K562 (cell line): ENCODE measurements around the gene AK4. TPM values are rescaled to one million over a fixed set of nuclear protein-coding genes. Genes with fewer than 3 reads are reported as not detected.
A peak's percentile ranks its signal among the peaks of the same experiment; 100 is the strongest.

Experiments
- ATAC-seq: fragments of 200-7000 bp; cut with Tn5 transposase; 3 replicates; pipeline ENCODE4 v1.9.1; 2020; ENCODE audit warnings: moderate library complexity
- BruUV-seq: library from RNA; stranded (reverse); fragments of 400-500 nt; replicated peaks from 2 replicates; lab custom pipeline; 2021; lab: Mats Ljungman, UMichigan
- CTCF ChIA-PET: fragments of 300-600 bp; formaldehyde crosslinking; extraction: SDS; loops from one replicate; lab custom pipeline; 2021; ENCODE audit warnings: low intra/inter-chr PET ratio; lab: Yijun Ruan, JAX
- POLR2A ChIA-PET: fragments of 300-600, 350-650 bp; sonication (Branson Sonifier 250); formaldehyde crosslinking; extraction: SDS; loops from one replicate; lab custom pipeline; 2021; ENCODE audit warnings: antibody characterized with exemption, inconsistent platforms; lab: Yijun Ruan, JAX
- DNase-seq, 4 experiments: peaks; one replicate each; pipeline versions ENCODE4 v3.0.0 to v3.0.0-alpha.2; 2011 to 2018; ENCODE audit warnings: low spot score in 3 of 4, mixed read lengths in 3 of 4; ENCODE audit errors: extremely low read depth in 1 of 4
- FAIRE-seq: peaks from 2 replicates; lab custom pipeline; 2011; peaks lifted over from hg19 to GRCh38; lab: Jason Lieb, UNC
- H2AFZ ChIP-seq: 2 replicates; pipeline ENCODE4 v1.6.0; 2011; ENCODE audit warnings: low read depth, low read length, control low read depth, inconsistent platforms
- H3K27ac ChIP-seq: fragments of 200-600 bp; 3 replicates; pipeline ENCODE4 v1.8.0; 2011; ENCODE audit warnings: low read depth, mild to moderate bottlenecking, control low read depth, inconsistent platforms, low read length, moderate library complexity, mixed read lengths; ENCODE audit errors: extremely low read depth
- H3K27me3 ChIP-seq, 2 experiments: fragments of 300-600 bp in 1 of 2; 2 replicates in 1 of 2; 3 replicates in 1 of 2; pipeline versions ENCODE4 v1.6.0 to v1.8.0; 2011; ENCODE audit warnings: inconsistent platforms in 2 of 2, low read length in 2 of 2, mild to moderate bottlenecking in 1 of 2, mixed read lengths in 1 of 2, moderate library complexity in 1 of 2; ENCODE audit not compliant: control insufficient read depth in 2 of 2, insufficient read depth in 2 of 2
- H3K36me3 ChIP-seq: fragments of 300-600 bp; 3 replicates; pipeline ENCODE4 v1.8.0; 2011; ENCODE audit warnings: mild to moderate bottlenecking, low read length, inconsistent platforms; ENCODE audit not compliant: control insufficient read depth, insufficient read depth
- H3K4me1 ChIP-seq, 2 experiments: fragments of 200-600 bp in 1 of 2; replicated peaks in 1 of 2; 2 replicates in 1 of 2; 3 replicates in 1 of 2; pipeline versions ENCODE4 v1.5.1 to v1.8.0; 2011; ENCODE audit warnings: inconsistent platforms in 2 of 2, low read length in 2 of 2, mild to moderate bottlenecking in 1 of 2, mixed read lengths in 1 of 2, moderate library complexity in 1 of 2; ENCODE audit not compliant: control insufficient read depth in 2 of 2, insufficient read depth in 2 of 2
- H3K4me2 ChIP-seq: 2 replicates; pipeline ENCODE4 v1.6.1; 2011; ENCODE audit warnings: low read length, control low read depth, inconsistent platforms, mixed read lengths; ENCODE audit not compliant: insufficient read depth
- H3K4me3 ChIP-seq: fragments of 200-600 bp; sonication (generic), shearing (Covaris generic); 2 replicates; pipeline ENCODE4 v1.5.1; 2016; ENCODE audit warnings: control low read depth, inconsistent platforms
- H3K79me2 ChIP-seq: fragments of 200-600 bp; 3 replicates; pipeline ENCODE4 v1.8.0; 2011; ENCODE audit warnings: low read length, inconsistent platforms; ENCODE audit not compliant: control insufficient read depth, insufficient read depth
- H3K9ac ChIP-seq, 2 experiments: 2 replicates each; pipeline versions ENCODE4 v1.6.0 to v1.6.1; 2011; ENCODE audit warnings: low read depth in 2 of 2, low read length in 2 of 2, control low read depth in 1 of 2, inconsistent platforms in 1 of 2, mild to moderate bottlenecking in 1 of 2, mixed read lengths in 1 of 2; ENCODE audit not compliant: insufficient read depth in 1 of 2
- H3K9me1 ChIP-seq: one replicate; pipeline ENCODE4 v1.6.0; 2011; ENCODE audit warnings: inconsistent platforms, mild to moderate bottlenecking, low read length, moderate library complexity; ENCODE audit not compliant: control insufficient read depth, insufficient read depth
- H3K9me3 ChIP-seq: replicated peaks from 2 replicates; pipeline ENCODE4 v1.5.1; 2011; ENCODE audit warnings: low read depth, low read length, inconsistent platforms; ENCODE audit not compliant: control insufficient read depth, insufficient read depth
- H4K20me1 ChIP-seq: replicated peaks from 2 replicates; pipeline ENCODE4 v1.6.1; 2011; ENCODE audit warnings: low read length, inconsistent platforms, mixed read lengths; ENCODE audit not compliant: control insufficient read depth, insufficient read depth
- CREB1 ChIP-seq, 2 experiments: sonication (generic) in 1 of 2; formaldehyde crosslinking in 1 of 2; IDR thresholded peaks; 2 replicates each; pipeline versions ENCODE4 v1.6.1 to v1.8.0; 2012 to 2022; ENCODE audit warnings: inconsistent platforms in 1 of 2, mild to moderate bottlenecking in 1 of 2, missing genetic modification reagents in 1 of 2, moderate library complexity in 1 of 2
- CREM ChIP-seq: IDR thresholded peaks from 2 replicates; pipeline ENCODE4 v1.6.1; 2014; ENCODE audit warnings: antibody characterized with exemption, low read depth
- FOSL1 ChIP-seq: fragments of 200-800 bp; sonication (Bioruptor generic); conservative IDR thresholded peaks from 2 replicates; pipeline ENCODE4 v1.6.1; 2016; ENCODE audit warnings: missing genetic modification characterization, missing compliant biosample characterization
- HNRNPL ChIP-seq: fragments of 200-400 bp; formaldehyde crosslinking; IDR thresholded peaks from 2 replicates; pipeline ENCODE4 v1.6.1; 2017; ENCODE audit warnings: low read depth, mild to moderate bottlenecking, low read length
- MAFF ChIP-seq: IDR thresholded peaks from 2 replicates; pipeline ENCODE4 v1.6.1; 2012; ENCODE audit warnings: low read length, improper control_type of control experiment
- MEIS2 ChIP-seq: fragments of 450-650 bp; IDR thresholded peaks from 2 replicates; pipeline ENCODE4 v1.6.1; 2014; ENCODE audit warnings: mild to moderate bottlenecking; ENCODE audit not compliant: partially characterized antibody
- NCOA4 ChIP-seq: fragments of 450-650 bp; IDR thresholded peaks from 2 replicates; pipeline ENCODE4 v1.6.1; 2018; ENCODE audit warnings: mild to moderate bottlenecking; ENCODE audit not compliant: partially characterized antibody
- NFIC ChIP-seq: fragments of 450-650 bp; IDR thresholded peaks from 2 replicates; pipeline ENCODE4 v1.6.1; 2017; ENCODE audit warnings: mild to moderate bottlenecking, inconsistent platforms
- POLR2G ChIP-seq: fragments of 200-400 bp; formaldehyde crosslinking; IDR thresholded peaks from 2 replicates; pipeline ENCODE4 v1.6.1; 2017; ENCODE audit warnings: low read depth, mild to moderate bottlenecking, antibody characterized with exemption, low read length, moderate library complexity
- RBFOX2 ChIP-seq: fragments of 200-400 bp; formaldehyde crosslinking; IDR thresholded peaks from 2 replicates; pipeline ENCODE4 v1.6.1; 2017; ENCODE audit warnings: low read depth, mild to moderate bottlenecking, low read length, moderate library complexity
- RBM14 ChIP-seq: fragments of 200-400 bp; formaldehyde crosslinking; IDR thresholded peaks from 2 replicates; pipeline ENCODE4 v1.6.1; 2018; ENCODE audit warnings: low read depth, mild to moderate bottlenecking, low read length, moderate library complexity, borderline replicate concordance; ENCODE audit not compliant: insufficient read depth
- RBM22 ChIP-seq: fragments of 200-400 bp; formaldehyde crosslinking; IDR thresholded peaks from 2 replicates; pipeline ENCODE4 v1.6.1; 2018; ENCODE audit warnings: low read length, low read depth; ENCODE audit not compliant: poor library complexity, severe bottlenecking
- RBM34 ChIP-seq: fragments of 200-400 bp; formaldehyde crosslinking; IDR thresholded peaks from 2 replicates; pipeline ENCODE4 v1.6.1; 2018; ENCODE audit warnings: low read length, borderline replicate concordance; ENCODE audit not compliant: insufficient read depth
- SETDB1 ChIP-seq: IDR thresholded peaks from one replicate; pipeline ENCODE4 v1.6.1; 2012; ENCODE audit warnings: low read length, control low read depth, inconsistent platforms
- SIN3B ChIP-seq: fragments of 450-650 bp; IDR thresholded peaks from 2 replicates; pipeline ENCODE4 v1.6.1; 2017; ENCODE audit warnings: low read depth, mild to moderate bottlenecking, moderate library complexity
- SLC30A9 ChIP-seq: fragments of 250-450 bp; sonication (Bioruptor Pico); IDR thresholded peaks from 2 replicates; pipeline ENCODE4 v1.8.0; 2022; ENCODE audit warnings: mild to moderate bottlenecking, moderate library complexity
- WGBS: fragments of 100-300 bp; shearing (Covaris generic); methylation state at CpG from one replicate; pipeline ENCODE4 v1.1.6; 2016; ENCODE audit warnings: low coverage, mixed read lengths; ENCODE audit not compliant: insufficient coverage; ENCODE audit errors: missing lambda C conversion rate; 5-methylcytosine and 5-hydroxymethylcytosine counted together
- in situ Hi-C: fragments of 300-500 bp; cut with MboI; formaldehyde crosslinking; loops from 4 replicates; pipeline ENCODE4 v1.15.0; 2018; ENCODE audit warnings: inconsistent platforms, mixed read lengths
- intact Hi-C: fragments of 100-400 bp; cut with micrococcal nuclease; formaldehyde crosslinking; loops from 2 replicates; pipeline ENCODE4 v1.14.2; 2022
- polyA plus RNA-seq, 8 experiments: library from polyadenylated mRNA; depleted of rRNA in 4 of 8; stranded (reverse) in 5 of 8; unstranded in 3 of 8; fragments of >200 nt; fragmentation: Nextera tagmentation in 2 of 8; fragmentation: Illumina TruSeq in 1 of 8; extraction: Ambion mirVana in 2 of 8; extraction: Trizol in 1 of 8; gene quantifications; 2 replicates each; pipeline versions ENCODE4 v1.2.1 to v1.2.3, GENCODE V29; 2011 to 2014; ENCODE audit warnings: inconsistent platforms in 1 of 8, missing spikeins in 1 of 8
- total RNA-seq, 7 experiments: library from RNA; depleted of rRNA in 6 of 7; stranded (reverse); fragments of >200 nt in 6 of 7; fragmentation: Illumina TruSeq in 2 of 7; extraction: Trizol in 2 of 7; gene quantifications; 2 replicates each; pipeline versions ENCODE4 v1.2.1 to v1.2.3, GENCODE V29; 2011 to 2021; ENCODE audit warnings: low replicate concordance in 1 of 7
- TF ChIP-seq, protein P1 (sequence below): fragments of 450-650 bp; IDR thresholded peaks from 2 replicates; pipeline ENCODE4 v1.6.1; 2016; ENCODE audit warnings: mild to moderate bottlenecking
- TF ChIP-seq, protein P2 (sequence below): fragments of 450-650 bp; IDR thresholded peaks from 2 replicates; pipeline ENCODE4 v1.6.1; 2017; ENCODE audit warnings: mild to moderate bottlenecking, moderate library complexity

Gene AK4
- total and polyA plus RNA-seq, 9 of the 15 experiments (the other 6 are each of a cell fraction or from before 2014, with no cell fraction given) = 10.4 to 96.6 (median 21.5) TPM

DNA sequence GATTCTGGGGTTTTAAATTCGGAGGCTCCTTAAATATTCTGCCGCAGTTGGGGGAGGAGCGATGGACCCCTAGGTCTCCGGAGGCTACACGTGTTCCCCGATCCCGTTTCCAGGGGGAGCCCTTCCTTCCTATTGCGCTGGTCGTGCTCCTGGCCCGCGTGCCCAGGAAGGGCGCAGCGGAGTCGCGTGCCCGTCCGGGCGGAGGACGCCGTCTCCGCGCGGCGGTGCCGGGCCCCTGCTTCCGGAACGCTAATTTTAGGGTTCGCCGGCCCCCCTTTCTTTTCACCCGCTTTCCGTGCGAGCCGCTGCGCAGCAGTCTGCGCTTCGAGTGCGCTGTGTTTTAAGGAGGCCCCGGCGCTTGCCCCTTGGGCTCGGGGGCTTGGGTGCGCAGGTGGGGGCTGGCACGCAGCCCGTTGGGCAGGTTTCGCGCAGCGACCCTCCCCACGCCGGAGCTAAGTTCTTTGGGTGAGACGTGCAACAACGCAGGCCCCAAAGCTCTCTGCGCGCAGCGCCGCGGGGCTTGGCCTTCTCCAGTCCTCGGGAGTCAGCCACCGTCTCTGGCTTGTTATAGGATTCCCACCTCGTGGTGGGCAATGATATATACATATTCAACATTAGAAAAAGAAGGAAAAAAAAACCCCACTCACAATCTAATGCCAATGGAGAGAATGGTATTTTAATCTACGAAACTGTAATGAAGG is 117.8 kb downstream of the AK4 start:
- H3K27me3 ChIP-seq = no peaks in the 10 kb centered on the region
- ATAC-seq = no peak
- no peak overlapping the region for H3K4me2 ChIP-seq
- no TSS peak for BruUV-seq
- ChIA-PET POLR2A (interaction anchor here (0.6 to 2.7 kb wide), 5 partner anchors 9 to 49 kb away, joined by 3 to 8 read pairs (median 4); no protein-coding TSS in a partner anchor), CTCF (no interaction called here)
- peak overlapping the region in 1 of 2 experiments; percentile 52; a peak in 1 of 4 replicates for H3K9ac ChIP-seq
- H4K20me1 ChIP-seq = 0 out of 2 replicates have a peak, but pooled peaks cover 9% of the 10 kb centered on the region
- no peaks in the 10 kb centered on the region for H3K9me1 ChIP-seq
- peaks cover 11 to 12% of the 10 kb centered on the region in 2 experiments; a peak in 4 of 5 replicates for H3K4me1 ChIP-seq
- H3K36me3 ChIP-seq = peaks cover 46% of the 10 kb centered on the region
- H2AFZ ChIP-seq = no peak overlapping the region
- WGBS = 88% methylated on average over 12 of the region's 59 CpGs
- in situ Hi-C loops = no loop called here
- no peaks in the 10 kb centered on the region for H3K9me3 ChIP-seq
- no peak overlapping the region for H3K4me3 ChIP-seq
- FAIRE-seq = no peak
- no peak for DNase-seq
- peaks cover 99% of the 10 kb centered on the region for H3K79me2 ChIP-seq
- intact Hi-C loops = no loop called here
- H3K27ac ChIP-seq = peak overlapping the region; percentile 53; the same call in 2 of the 3 replicates
- TF ChIP-seq, protein P1, sequence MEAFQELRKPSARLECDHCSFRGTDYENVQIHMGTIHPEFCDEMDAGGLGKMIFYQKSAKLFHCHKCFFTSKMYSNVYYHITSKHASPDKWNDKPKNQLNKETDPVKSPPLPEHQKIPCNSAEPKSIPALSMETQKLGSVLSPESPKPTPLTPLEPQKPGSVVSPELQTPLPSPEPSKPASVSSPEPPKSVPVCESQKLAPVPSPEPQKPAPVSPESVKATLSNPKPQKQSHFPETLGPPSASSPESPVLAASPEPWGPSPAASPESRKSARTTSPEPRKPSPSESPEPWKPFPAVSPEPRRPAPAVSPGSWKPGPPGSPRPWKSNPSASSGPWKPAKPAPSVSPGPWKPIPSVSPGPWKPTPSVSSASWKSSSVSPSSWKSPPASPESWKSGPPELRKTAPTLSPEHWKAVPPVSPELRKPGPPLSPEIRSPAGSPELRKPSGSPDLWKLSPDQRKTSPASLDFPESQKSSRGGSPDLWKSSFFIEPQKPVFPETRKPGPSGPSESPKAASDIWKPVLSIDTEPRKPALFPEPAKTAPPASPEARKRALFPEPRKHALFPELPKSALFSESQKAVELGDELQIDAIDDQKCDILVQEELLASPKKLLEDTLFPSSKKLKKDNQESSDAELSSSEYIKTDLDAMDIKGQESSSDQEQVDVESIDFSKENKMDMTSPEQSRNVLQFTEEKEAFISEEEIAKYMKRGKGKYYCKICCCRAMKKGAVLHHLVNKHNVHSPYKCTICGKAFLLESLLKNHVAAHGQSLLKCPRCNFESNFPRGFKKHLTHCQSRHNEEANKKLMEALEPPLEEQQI = peak; percentile 92
- TF ChIP-seq RBM14 (no peak), CREM (no peak), RBM22 (peak; percentile 79), FOSL1 (tag) (no peak), MEIS2 (no peak), RBM34 (no peak), POLR2G (peak; percentile 68), MAFF (no peak), HNRNPL (0 out of 2 replicates have a peak, but pooled peaks have one; percentile 25), SIN3B (no peak), CREB1 (IDR thresholded peaks at IDR 0.05) (no peak), CREB1 (CRISPR knock-in tag; IDR thresholded peaks at IDR 0.05) (no peak), SETDB1 (no peak), RBFOX2 (peak; percentile 35; the same call in 1 of the 2 replicates), NCOA4 (no peak), NFIC (peak; percentile 22; the same call in 1 of the 2 replicates), SLC30A9 (no peak)
- TF ChIP-seq, protein P2, sequence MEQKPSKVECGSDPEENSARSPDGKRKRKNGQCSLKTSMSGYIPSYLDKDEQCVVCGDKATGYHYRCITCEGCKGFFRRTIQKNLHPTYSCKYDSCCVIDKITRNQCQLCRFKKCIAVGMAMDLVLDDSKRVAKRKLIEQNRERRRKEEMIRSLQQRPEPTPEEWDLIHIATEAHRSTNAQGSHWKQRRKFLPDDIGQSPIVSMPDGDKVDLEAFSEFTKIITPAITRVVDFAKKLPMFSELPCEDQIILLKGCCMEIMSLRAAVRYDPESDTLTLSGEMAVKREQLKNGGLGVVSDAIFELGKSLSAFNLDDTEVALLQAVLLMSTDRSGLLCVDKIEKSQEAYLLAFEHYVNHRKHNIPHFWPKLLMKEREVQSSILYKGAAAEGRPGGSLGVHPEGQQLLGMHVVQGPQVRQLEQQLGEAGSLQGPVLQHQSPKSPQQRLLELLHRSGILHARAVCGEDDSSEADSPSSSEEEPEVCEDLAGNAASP = no peak
